H9 (cell line): ENCODE data around the gene ZSCAN2. TPM values are rescaled to one million over a fixed set of nuclear protein-coding genes. Genes with fewer than 3 reads are reported as not detected.

Experiments
- DNase-seq: peaks from one replicate; pipeline ENCODE4 v3.0.0-alpha.2; 2017
- H2AFZ ChIP-seq: one replicate; pipeline ENCODE4 v1.6.1; 2013; ENCODE audit warnings: mild to moderate bottlenecking, low read length, control low read depth, moderate library complexity
- H2AK5ac ChIP-seq: 2 replicates; pipeline ENCODE4 v1.6.1; 2013; ENCODE audit warnings: low read length, control low read depth, mixed read lengths; ENCODE audit not compliant: insufficient read length
- H2BK120ac ChIP-seq: one replicate; pipeline ENCODE4 v1.6.1; 2013; ENCODE audit warnings: low read depth, mild to moderate bottlenecking, low read length, control low read depth, inconsistent platforms; ENCODE audit not compliant: poor library complexity, severe bottlenecking
- H2BK12ac ChIP-seq: 2 replicates; pipeline ENCODE4 v1.6.1; 2013; ENCODE audit warnings: low read length, control low read depth, mixed read lengths, low read depth; ENCODE audit not compliant: insufficient read length
- H2BK15ac ChIP-seq: 2 replicates; pipeline ENCODE4 v1.6.1; 2013; ENCODE audit warnings: low read depth, low read length, control low read depth
- H2BK20ac ChIP-seq: one replicate; pipeline ENCODE4 v1.6.1; 2013; ENCODE audit warnings: low read depth, mild to moderate bottlenecking, low read length, control low read depth, inconsistent platforms; ENCODE audit not compliant: poor library complexity, severe bottlenecking
- H2BK5ac ChIP-seq: 2 replicates; pipeline ENCODE4 v1.6.1; 2013; ENCODE audit warnings: low read length, control low read depth, mixed read lengths; ENCODE audit not compliant: insufficient read length
- H3K14ac ChIP-seq: 2 replicates; pipeline ENCODE4 v1.6.1; 2013; ENCODE audit warnings: low read length, control low read depth; ENCODE audit not compliant: insufficient read depth
- H3K18ac ChIP-seq: 2 replicates; pipeline ENCODE4 v1.6.1; 2013; ENCODE audit warnings: low read depth, mild to moderate bottlenecking, mixed read lengths, low read length, control low read depth; ENCODE audit not compliant: insufficient read length
- H3K23ac ChIP-seq: 2 replicates; pipeline ENCODE4 v1.6.1; 2013; ENCODE audit warnings: low read length, control low read depth, mixed read lengths, low read depth; ENCODE audit not compliant: insufficient read length
- H3K23me2 ChIP-seq: 2 replicates; pipeline ENCODE4 v1.6.1; 2013; ENCODE audit warnings: low read depth, mild to moderate bottlenecking, mixed read lengths, low read length, control low read depth; ENCODE audit not compliant: insufficient read length, poor library complexity, severe bottlenecking
- H3K27ac ChIP-seq: 2 replicates; pipeline ENCODE4 v1.5.1; 2013; ENCODE audit warnings: low read length, control low read depth, mixed read lengths, low read depth; ENCODE audit not compliant: insufficient read length
- H3K27me3 ChIP-seq: 2 replicates; pipeline ENCODE4 v1.6.1; 2013; ENCODE audit warnings: low read length, control low read depth, inconsistent platforms; ENCODE audit not compliant: insufficient read depth
- H3K4ac ChIP-seq: 2 replicates; pipeline ENCODE4 v1.6.1; 2013; ENCODE audit warnings: low read depth, mild to moderate bottlenecking, control low read depth, inconsistent platforms, low read length, moderate library complexity
- H3K4me1 ChIP-seq: 2 replicates; pipeline ENCODE4 v1.6.1; 2013; ENCODE audit warnings: low read length, control low read depth, inconsistent platforms; ENCODE audit not compliant: insufficient read depth
- H3K4me2 ChIP-seq: 2 replicates; pipeline ENCODE4 v1.6.1; 2013; ENCODE audit warnings: low read length, control low read depth, mixed read lengths; ENCODE audit not compliant: insufficient read length, insufficient read depth
- H3K56ac ChIP-seq: 2 replicates; pipeline ENCODE4 v1.6.1; 2013; ENCODE audit warnings: low read depth, mild to moderate bottlenecking, mixed read lengths, low read length, control low read depth; ENCODE audit not compliant: insufficient read length
- H3K79me1 ChIP-seq: 2 replicates; pipeline ENCODE4 v1.6.1; 2013; ENCODE audit warnings: low read depth, mild to moderate bottlenecking, moderate library complexity, low read length, control low read depth, inconsistent platforms; ENCODE audit not compliant: insufficient read depth, poor library complexity, severe bottlenecking
- H3K79me2 ChIP-seq: 2 replicates; pipeline ENCODE4 v1.6.1; 2013; ENCODE audit warnings: low read length, control low read depth, inconsistent platforms; ENCODE audit not compliant: insufficient read depth
- H3K9ac ChIP-seq: 2 replicates; pipeline ENCODE4 v1.6.1; 2013; ENCODE audit warnings: low read length, control low read depth, mixed read lengths; ENCODE audit not compliant: insufficient read length; ENCODE audit errors: extremely low read depth
- H3K9me3 ChIP-seq: one replicate; pipeline ENCODE4 v1.6.1; 2013; ENCODE audit warnings: low read depth, low read length, inconsistent platforms; ENCODE audit not compliant: control insufficient read depth
- H3T11ph ChIP-seq: one replicate; pipeline ENCODE4 v1.6.1; 2013; ENCODE audit warnings: mild to moderate bottlenecking, low read length, control low read depth, inconsistent platforms
- H4K20me1 ChIP-seq: one replicate; pipeline ENCODE4 v1.6.1; 2013; ENCODE audit not compliant: control insufficient read depth, insufficient read length, insufficient read depth
- H4K5ac ChIP-seq: 2 replicates; pipeline ENCODE4 v1.6.1; 2013; ENCODE audit warnings: low read depth, mild to moderate bottlenecking, mixed read lengths, low read length, control low read depth; ENCODE audit not compliant: insufficient read length
- H4K8ac ChIP-seq: replicated peaks from 2 replicates; pipeline ENCODE4 v1.6.1; 2013; ENCODE audit warnings: low read length, control low read depth, mixed read lengths, low read depth; ENCODE audit not compliant: insufficient read length
- H4K91ac ChIP-seq: 2 replicates; pipeline ENCODE4 v1.6.1; 2013; ENCODE audit warnings: low read depth, mild to moderate bottlenecking, moderate library complexity, mixed read lengths, low read length, control low read depth; ENCODE audit not compliant: insufficient read length
- H3K27ac Mint-ChIP-seq, 3 experiments: 2 replicates in 2 of 3; 3 replicates in 1 of 3; pipeline ENCODE4 v1.8.0; 2020 to 2021; ENCODE audit warnings: mixed read lengths in 3 of 3, mild to moderate bottlenecking in 1 of 3, moderate library complexity in 1 of 3
- H3K27me3 Mint-ChIP-seq: 2 replicates; pipeline ENCODE4 v1.8.0; 2021; ENCODE audit warnings: low read depth, mild to moderate bottlenecking, moderate library complexity, mixed read lengths
- H3K36me3 Mint-ChIP-seq, 3 experiments: 2 replicates in 2 of 3; 3 replicates in 1 of 3; pipeline ENCODE4 v1.8.0; 2020 to 2021; ENCODE audit warnings: low read depth in 3 of 3, mixed read lengths in 3 of 3; ENCODE audit not compliant: insufficient read depth in 1 of 3
- H3K4me1 Mint-ChIP-seq, 2 experiments: 2 replicates each; pipeline ENCODE4 v1.8.0; 2020; ENCODE audit warnings: mixed read lengths in 2 of 2
- H3K4me3 Mint-ChIP-seq, 2 experiments: 2 replicates in 1 of 2; 3 replicates in 1 of 2; pipeline ENCODE4 v1.8.0; 2020 to 2021; ENCODE audit warnings: mild to moderate bottlenecking in 2 of 2, mixed read lengths in 2 of 2, moderate library complexity in 1 of 2
- H3K9me3 Mint-ChIP-seq, 2 experiments: 2 replicates in 1 of 2; 3 replicates in 1 of 2; pipeline ENCODE4 v1.8.0; 2020; ENCODE audit warnings: mild to moderate bottlenecking in 2 of 2, mixed read lengths in 2 of 2, moderate library complexity in 1 of 2
- WGBS: extraction: QIAGEN DNeasy Blood & Tissue Kit; methylation state at CpG from one replicate; pipeline ENCODE4 v1.1.7; 2013; ENCODE audit warnings: missing lambda C conversion rate, low lambda C conversion rate, mixed read lengths; ENCODE audit not compliant: insufficient read length; ENCODE audit errors: extremely low coverage; 5-methylcytosine and 5-hydroxymethylcytosine counted together
- total RNA-seq: library from RNA; stranded (reverse); gene quantifications from 2 replicates; pipeline ENCODE4 v1.2.1, GENCODE V29; 2021
- TF ChIP-seq, protein P1 (sequence below): fragments of 200-600 bp; sonication (generic); conservative IDR thresholded peaks from 3 replicates; pipeline ENCODE4 v1.8.0; 2021; ENCODE audit warnings: antibody characterized with exemption, mild to moderate bottlenecking

ZSCAN2 gene
- total RNA-seq, 1 experiment from 2014 or later: 28.4 TPM

DNA sequence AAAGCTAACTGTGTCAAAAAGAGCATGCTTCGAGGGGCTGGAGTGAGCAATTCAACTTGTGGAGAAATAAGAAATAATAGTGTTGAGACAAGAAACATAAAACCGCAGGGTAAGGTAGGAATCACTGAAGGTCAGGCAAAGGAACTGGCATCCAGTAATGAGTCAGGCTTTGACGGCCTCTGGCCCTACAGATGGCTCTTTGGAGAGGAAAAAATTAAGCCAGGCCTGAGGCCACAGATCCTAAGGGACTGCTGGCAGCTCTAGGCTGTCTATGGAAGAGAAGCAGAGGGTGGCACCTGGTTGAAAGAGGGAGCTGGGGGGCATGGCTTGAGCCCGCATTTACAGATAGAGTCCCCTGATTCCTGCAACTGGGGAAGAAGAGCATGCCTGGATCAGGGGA, 28.6 kb upstream of the ZSCAN2 start:
- no peak overlapping the region for H2AK5ac ChIP-seq
- H4K5ac ChIP-seq: no peak overlapping the region
- H3K9me3 ChIP-seq: no peaks in the 10 kb centered on the region
- no CpG with 5 or more reads among the region's 4 CpGs for WGBS
- H4K91ac ChIP-seq: no peak overlapping the region
- H4K20me1 ChIP-seq: no peaks in the 10 kb centered on the region
- H3K23me2 ChIP-seq: no peaks in the 10 kb centered on the region
- H3K18ac ChIP-seq: no peak overlapping the region
- H3K27me3 Mint-ChIP-seq: peaks cover 6% of the 10 kb centered on the region
- peaks cover 8 to 13% of the 10 kb centered on the region in 2 experiments for H3K4me1 Mint-ChIP-seq
- H3K27me3 ChIP-seq: no peaks in the 10 kb centered on the region
- H3K56ac ChIP-seq: no peak overlapping the region
- no peak overlapping the region for H3K9ac ChIP-seq
- H3K4me1 ChIP-seq: no peaks in the 10 kb centered on the region
- no peak overlapping the region for H2BK15ac ChIP-seq
- H4K8ac ChIP-seq: no peak overlapping the region
- no peaks in the 10 kb centered on the region for H3K79me2 ChIP-seq
- no peak overlapping the region for H3T11ph ChIP-seq
- H3K79me1 ChIP-seq: no peaks in the 10 kb centered on the region
- H2BK5ac ChIP-seq: no peak overlapping the region
- H3K9me3 Mint-ChIP-seq: peaks cover 0 to 2% of the 10 kb centered on the region in 2 experiments; a peak in 1 of 5 replicates
- H3K4me2 ChIP-seq: no peak overlapping the region
- no peak overlapping the region for H2BK12ac ChIP-seq
- no peak overlapping the region for H2BK120ac ChIP-seq
- H2BK20ac ChIP-seq: no peak overlapping the region
- no peak overlapping the region for H2AFZ ChIP-seq
- TF ChIP-seq, protein P1, sequence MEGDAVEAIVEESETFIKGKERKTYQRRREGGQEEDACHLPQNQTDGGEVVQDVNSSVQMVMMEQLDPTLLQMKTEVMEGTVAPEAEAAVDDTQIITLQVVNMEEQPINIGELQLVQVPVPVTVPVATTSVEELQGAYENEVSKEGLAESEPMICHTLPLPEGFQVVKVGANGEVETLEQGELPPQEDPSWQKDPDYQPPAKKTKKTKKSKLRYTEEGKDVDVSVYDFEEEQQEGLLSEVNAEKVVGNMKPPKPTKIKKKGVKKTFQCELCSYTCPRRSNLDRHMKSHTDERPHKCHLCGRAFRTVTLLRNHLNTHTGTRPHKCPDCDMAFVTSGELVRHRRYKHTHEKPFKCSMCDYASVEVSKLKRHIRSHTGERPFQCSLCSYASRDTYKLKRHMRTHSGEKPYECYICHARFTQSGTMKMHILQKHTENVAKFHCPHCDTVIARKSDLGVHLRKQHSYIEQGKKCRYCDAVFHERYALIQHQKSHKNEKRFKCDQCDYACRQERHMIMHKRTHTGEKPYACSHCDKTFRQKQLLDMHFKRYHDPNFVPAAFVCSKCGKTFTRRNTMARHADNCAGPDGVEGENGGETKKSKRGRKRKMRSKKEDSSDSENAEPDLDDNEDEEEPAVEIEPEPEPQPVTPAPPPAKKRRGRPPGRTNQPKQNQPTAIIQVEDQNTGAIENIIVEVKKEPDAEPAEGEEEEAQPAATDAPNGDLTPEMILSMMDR: no peak
- no peak overlapping the region for H3K4me3 Mint-ChIP-seq
- no peak overlapping the region for H3K4ac ChIP-seq
- H3K23ac ChIP-seq: no peak overlapping the region
- no peak overlapping the region for H3K14ac ChIP-seq
- H3K27ac ChIP-seq: no peak overlapping the region
- H3K27ac Mint-ChIP-seq: no peak overlapping the region
- H3K36me3 Mint-ChIP-seq: no peaks in the 10 kb centered on the region
- DNase-seq: no peak
